Caco-2 (cell line): ENCODE measurements around the gene PDSS1. TPM values are rescaled to one million over a fixed set of nuclear protein-coding genes. Genes with fewer than 3 reads are reported as not detected.
"Not testable (repeated sequence)": the region's sequence is repeated elsewhere in the genome, so short reads cannot be mapped to it uniquely, and the experiment has no call there.

Experiments used
- BruUV-seq: library from RNA; stranded (reverse); fragments of 400-500 nt; replicated peaks from 2 replicates; lab custom pipeline; 2021; lab: Mats Ljungman, UMichigan
- CTCF ChIA-PET: fragments of 300-600 bp; sonication (Branson Sonifier 250); formaldehyde crosslinking; loops from one replicate; lab custom pipeline; 2022; ENCODE audit warnings: antibody characterized with exemption; lab: Charles Lee
- POLR2A ChIA-PET: fragments of 300-600 bp; sonication (Branson Sonifier 250); formaldehyde crosslinking; loops from one replicate; lab custom pipeline; 2022; ENCODE audit warnings: antibody characterized with exemption; lab: Charles Lee
- DNase-seq, 2 experiments: peaks; one replicate each; pipeline versions ENCODE4 v3.0.0 to v3.0.0-alpha.2; 2020 to 2022
- H3K27me3 ChIP-seq: replicated peaks from 2 replicates; pipeline ENCODE4 v1.6.0; 2011; ENCODE audit warnings: low read length; ENCODE audit not compliant: control insufficient read depth, insufficient read depth
- H3K36me3 ChIP-seq: 2 replicates; pipeline ENCODE4 v1.5.1; 2011; ENCODE audit warnings: low read length; ENCODE audit not compliant: control insufficient read depth, insufficient read depth
- H3K4me1 ChIP-seq: fragments of 250-450 bp; sonication (Bioruptor Pico); 2 replicates; pipeline ENCODE4 v1.5.1; 2020; ENCODE audit warnings: mild to moderate bottlenecking
- H3K4me3 ChIP-seq: 2 replicates; pipeline ENCODE4 v1.5.1; 2011; ENCODE audit warnings: low read depth, mild to moderate bottlenecking, control low read depth, low read length
- H3K9me3 ChIP-seq: fragments of 250-450 bp; sonication (Bioruptor Pico); 2 replicates; pipeline ENCODE4 v1.5.1; 2020; ENCODE audit warnings: mild to moderate bottlenecking, moderate library complexity
- H3K27ac Mint-ChIP-seq: one replicate; pipeline ENCODE4 v1.8.0; 2022; ENCODE audit warnings: mixed read lengths; ENCODE audit not compliant: unreplicated experiment
- H3K27me3 Mint-ChIP-seq: one replicate; pipeline ENCODE4 v1.8.0; 2022; ENCODE audit warnings: mixed read lengths; ENCODE audit not compliant: insufficient read depth, unreplicated experiment
- H3K36me3 Mint-ChIP-seq: one replicate; pipeline ENCODE4 v1.8.0; 2022; ENCODE audit warnings: mild to moderate bottlenecking, mixed read lengths; ENCODE audit not compliant: insufficient read depth, unreplicated experiment
- H3K4me1 Mint-ChIP-seq: one replicate; pipeline ENCODE4 v1.8.0; 2022; ENCODE audit warnings: low read depth, mixed read lengths; ENCODE audit not compliant: unreplicated experiment
- H3K4me3 Mint-ChIP-seq: one replicate; pipeline ENCODE4 v1.8.0; 2022; ENCODE audit warnings: mild to moderate bottlenecking, moderate library complexity, mixed read lengths; ENCODE audit not compliant: unreplicated experiment
- H3K9me3 Mint-ChIP-seq: one replicate; pipeline ENCODE4 v1.8.0; 2022; ENCODE audit warnings: mixed read lengths; ENCODE audit not compliant: unreplicated experiment
- CTCF ChIP-seq, 2 experiments: fragments of 200-600 bp in 1 of 2; IDR thresholded peaks; 1 replicate in 1 of 2; 2 replicates in 1 of 2; pipeline versions ENCODE4 v1.5.1 to v1.8.0; 2011 to 2022; ENCODE audit warnings: antibody characterized with exemption in 1 of 2, control low read depth in 1 of 2, inconsistent platforms in 1 of 2, low read depth in 1 of 2, low read length in 1 of 2, mild to moderate bottlenecking in 1 of 2, moderate library complexity in 1 of 2; ENCODE audit not compliant: insufficient read depth in 1 of 2, severe bottlenecking in 1 of 2, unreplicated experiment in 1 of 2
- intact Hi-C: fragments of 100-400 bp; cut with micrococcal nuclease; formaldehyde crosslinking; loops from one replicate; pipeline ENCODE4 v1.10.0; 2022; ENCODE audit not compliant: unreplicated experiment
- total RNA-seq: library from RNA; stranded (reverse); gene quantifications from 2 replicates; pipeline ENCODE4 v1.2.3, GENCODE V29; 2022

PDSS1 gene
- total RNA-seq, 1 experiment from 2014 or later, result 24.9 TPM

GRCh38 chr10:26684667-26685264, 12.7 kb upstream of the PDSS1 start:
- H3K9me3 ChIP-seq, H3K4me1 Mint-ChIP-seq, BruUV-seq, H3K4me1 ChIP-seq, H3K36me3 Mint-ChIP-seq, POLR2A ChIA-PET, H3K36me3 ChIP-seq, CTCF ChIA-PET, H3K9me3 Mint-ChIP-seq, H3K27me3 ChIP-seq, H3K27ac Mint-ChIP-seq, H3K4me3 ChIP-seq: not testable (repeated sequence)
- DNase-seq, result peak in 1 of 2 experiments; percentile 67
- intact Hi-C loops, result loop anchor here (1.0 kb wide), 2 partner anchors 42 to 198 kb away; no protein-coding TSS in a partner anchor
- H3K4me3 Mint-ChIP-seq, result peak overlapping the region; percentile 27
- peak; percentile 61 to 67 for TF ChIP-seq CTCF (IDR thresholded peaks at IDR 0.05; ENCODE audit: insufficient read depth in 1 of 2, low read depth in 1 of 2, low read length in 1 of 2, severe bottlenecking in 1 of 2, unreplicated experiment in 1 of 2)
- H3K27me3 Mint-ChIP-seq, result peaks cover 11% of the 10 kb centered on the region

GRCh38 chr10:26685441-26685840, 12.1 kb upstream of the PDSS1 start:
- H3K27me3 ChIP-seq, result no peaks in the 10 kb centered on the region
- H3K36me3 Mint-ChIP-seq, result no peaks in the 10 kb centered on the region
- intact Hi-C loops, result no loop called here

GRCh38 chr10:26689399-26689798, 8.1 kb upstream of the PDSS1 start:
- Mint-ChIP-seq H3K27ac (no peak overlapping the region), H3K4me3 (no peak overlapping the region), H3K36me3 (no peaks in the 10 kb centered on the region), H3K27me3 (peaks cover 8% of the 10 kb centered on the region), H3K9me3 (no peaks in the 10 kb centered on the region), H3K4me1 (peaks cover 7% of the 10 kb centered on the region)
- H3K4me3 ChIP-seq, result no peak overlapping the region
- intact Hi-C loops, result no loop called here
- H3K4me1 ChIP-seq, result no peaks in the 10 kb centered on the region
- ChIA-PET POLR2A (no interaction called here), CTCF (no interaction called here)
- no TSS peak for BruUV-seq
- no peak for TF ChIP-seq CTCF (IDR thresholded peaks at IDR 0.05; ENCODE audit: insufficient read depth in 1 of 2, low read depth in 1 of 2, low read length in 1 of 2, severe bottlenecking in 1 of 2, unreplicated experiment in 1 of 2)
- no peaks in the 10 kb centered on the region for H3K36me3 ChIP-seq
- no peaks in the 10 kb centered on the region for H3K27me3 ChIP-seq
- DNase-seq, result no peak
- no peaks in the 10 kb centered on the region for H3K9me3 ChIP-seq

More at GRCh38 chr10:26685441-26685840, 12.1 kb upstream of the PDSS1 start:
- Histone ChIP-seq H3K9me3 (no peaks in the 10 kb centered on the region), H3K4me1 (no peaks in the 10 kb centered on the region), H3K4me3 (no peak overlapping the region), H3K36me3 (no peaks in the 10 kb centered on the region)
- H3K9me3 Mint-ChIP-seq, result no peaks in the 10 kb centered on the region
- peaks cover 7% of the 10 kb centered on the region for H3K4me1 Mint-ChIP-seq
- H3K27me3 Mint-ChIP-seq, result peaks cover 8% of the 10 kb centered on the region
- H3K27ac Mint-ChIP-seq, result no peak overlapping the region
- TF ChIP-seq CTCF (IDR thresholded peaks at IDR 0.05; ENCODE audit: insufficient read depth in 1 of 2, low read depth in 1 of 2, low read length in 1 of 2, severe bottlenecking in 1 of 2, unreplicated experiment in 1 of 2), result no peak
- no peak overlapping the region for H3K4me3 Mint-ChIP-seq
- CTCF ChIA-PET, result no interaction called here
- POLR2A ChIA-PET, result no interaction called here
- no TSS peak for BruUV-seq
- DNase-seq, result no peak
